NT2/D1 (cell line): ENCODE results near the gene PDE1C.

ENCODE experiments used
- SUZ12 ChIP-seq: IDR thresholded peaks from 2 replicates; pipeline ENCODE4 v1.6.1; 2011; ENCODE audit not compliant: insufficient read length, insufficient read depth; ENCODE audit errors: extremely low read depth
- YY1 ChIP-seq: IDR thresholded peaks from 2 replicates; pipeline ENCODE4 v1.6.1; 2011; ENCODE audit not compliant: insufficient read length, insufficient read depth
- ZNF274 ChIP-seq: IDR thresholded peaks from 2 replicates; pipeline ENCODE4 v1.6.1; 2011; ENCODE audit warnings: mild to moderate bottlenecking, low read depth, low read length

DNA sequence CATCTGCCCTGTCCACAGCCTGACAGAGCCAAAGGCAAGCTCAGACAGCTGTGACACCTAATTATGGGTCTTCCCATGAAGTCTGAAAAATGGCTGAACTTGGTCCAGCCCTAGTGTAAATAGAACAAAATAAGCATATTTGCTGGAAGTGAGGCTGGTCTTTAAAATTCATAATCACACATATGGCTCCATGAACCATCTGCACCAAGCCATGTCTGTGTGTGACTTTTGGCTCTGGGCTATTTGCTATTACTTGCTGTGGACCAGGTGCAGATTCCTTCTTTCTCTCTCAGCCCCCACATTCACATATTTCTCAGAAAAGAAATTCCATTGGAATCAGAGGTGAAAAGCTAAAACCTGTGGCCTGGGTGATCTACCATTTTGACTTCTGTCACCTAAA lies 175.9 kb downstream of the PDE1C start:
- TF ChIP-seq ZNF274 (no peak), SUZ12 (no peak), YY1 (no peak)
